ENCODE results near the gene TALDO1. TPM values are rescaled to one million over a fixed set of nuclear protein-coding genes. Genes with fewer than 3 reads are reported as not detected.

Gene TALDO1
- 109 and 117 TPM in 2 replicates for total RNA-seq (2014; rRNA removed; shearing (Covaris generic))

DNA sequence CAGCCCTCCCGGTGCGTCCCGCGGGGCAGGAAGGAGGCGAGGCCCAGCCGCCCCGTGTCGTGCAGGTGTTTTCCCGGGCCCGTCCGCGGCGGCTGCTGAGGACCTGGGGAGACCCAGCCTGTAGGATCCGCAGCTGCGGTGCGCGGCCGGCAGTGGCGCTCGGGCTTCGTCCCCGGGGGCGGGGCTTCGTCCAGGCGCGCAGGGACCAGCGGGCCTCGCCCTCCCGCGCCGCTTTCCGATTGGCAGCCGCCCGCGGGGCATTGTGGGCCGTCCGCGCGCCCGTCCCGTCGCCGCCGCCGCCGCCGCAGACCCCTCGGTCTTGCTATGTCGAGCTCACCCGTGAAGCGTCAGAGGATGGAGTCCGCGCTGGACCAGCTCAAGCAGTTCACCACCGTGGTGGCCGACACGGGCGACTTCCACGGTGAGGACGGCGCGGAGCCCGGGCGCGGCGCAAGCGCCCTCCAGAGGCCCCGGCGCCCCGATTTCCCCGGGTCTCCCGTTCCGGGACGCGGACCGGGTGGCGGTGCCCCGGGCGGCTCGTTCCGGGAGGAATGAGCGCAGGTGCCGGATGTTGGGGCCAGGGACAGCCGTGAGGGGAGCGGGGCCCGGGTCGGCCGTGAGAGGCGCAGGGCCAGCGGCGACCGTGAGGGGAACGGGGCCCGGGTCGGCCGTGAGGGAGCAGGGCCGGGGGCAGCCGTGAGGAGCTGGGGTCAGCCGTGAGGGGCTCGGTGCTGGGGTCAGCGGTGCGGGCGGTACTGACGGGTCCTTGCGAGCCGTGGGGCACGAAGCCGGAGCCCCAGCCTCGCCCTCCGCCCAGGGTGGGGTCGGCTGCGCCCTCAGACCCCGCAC lies at the start of gene TALDO1:
TALDO1 (plus strand) TSS at position 307 of the 849 bp plus-strand sequence; CDS start at position 325, 18 bp downstream.

GRCh38 chr11:705646-706438 lies 41.4 kb upstream of the TALDO1 start, which contains the start of gene EPS8L2:
Gene EPS8L2, plus strand, starts transcription at chr11:706231. Its CDS starts 3,177 bp downstream, at chr11:709408.

GRCh38 chr11:777288-778255 lies 30.3 kb downstream of the TALDO1 start, which contains the start of gene GATD1:
Gene GATD1, minus strand, starts transcription at chr11:777487. Its CDS starts 25 bp downstream, at chr11:777462.

GRCh38 chr11:789943-790342 lies 42.7 kb downstream of the TALDO1 start, which contains the start of gene CEND1:
Gene CEND1, minus strand, starts transcription at chr11:790090. Its CDS starts 1,514 bp downstream, at chr11:788576.

DNA sequence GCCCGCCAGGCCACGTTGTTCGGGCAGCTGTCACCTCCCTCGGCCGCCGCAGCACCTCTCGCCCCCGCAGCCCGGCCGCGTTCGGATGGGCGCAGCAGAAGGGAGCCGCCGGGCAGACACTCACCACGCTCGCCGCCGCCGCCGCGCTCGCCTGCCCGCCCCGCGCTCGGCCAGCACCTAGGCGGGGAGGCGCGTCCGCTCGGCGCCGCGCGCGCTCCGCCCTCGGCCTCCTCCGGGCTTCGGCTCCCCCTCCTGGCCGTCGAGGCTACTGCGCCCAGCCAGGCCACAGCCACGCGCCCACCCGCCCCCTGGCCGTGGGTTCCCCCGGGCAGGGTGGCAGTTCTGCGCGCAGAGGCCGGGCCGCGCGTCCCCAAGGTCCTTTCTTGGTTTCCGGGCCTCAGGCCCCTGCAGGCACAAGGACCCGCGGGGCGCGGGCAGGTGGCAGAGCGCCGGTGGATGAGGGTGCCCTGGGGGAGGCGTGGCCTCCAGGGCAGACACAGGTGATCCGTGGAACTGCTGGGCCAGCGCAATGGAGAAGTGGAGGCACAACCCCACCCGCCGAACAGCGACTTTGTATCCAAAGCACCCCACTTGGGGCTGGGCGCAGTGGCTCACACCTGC lies 50.9 kb downstream of the TALDO1 start, which contains the start of gene SLC25A22:
SLC25A22 (minus strand) TSS at position 189 of the 621 bp plus-strand sequence. CDS start 3,275 bp downstream, outside the sequence.

DNA sequence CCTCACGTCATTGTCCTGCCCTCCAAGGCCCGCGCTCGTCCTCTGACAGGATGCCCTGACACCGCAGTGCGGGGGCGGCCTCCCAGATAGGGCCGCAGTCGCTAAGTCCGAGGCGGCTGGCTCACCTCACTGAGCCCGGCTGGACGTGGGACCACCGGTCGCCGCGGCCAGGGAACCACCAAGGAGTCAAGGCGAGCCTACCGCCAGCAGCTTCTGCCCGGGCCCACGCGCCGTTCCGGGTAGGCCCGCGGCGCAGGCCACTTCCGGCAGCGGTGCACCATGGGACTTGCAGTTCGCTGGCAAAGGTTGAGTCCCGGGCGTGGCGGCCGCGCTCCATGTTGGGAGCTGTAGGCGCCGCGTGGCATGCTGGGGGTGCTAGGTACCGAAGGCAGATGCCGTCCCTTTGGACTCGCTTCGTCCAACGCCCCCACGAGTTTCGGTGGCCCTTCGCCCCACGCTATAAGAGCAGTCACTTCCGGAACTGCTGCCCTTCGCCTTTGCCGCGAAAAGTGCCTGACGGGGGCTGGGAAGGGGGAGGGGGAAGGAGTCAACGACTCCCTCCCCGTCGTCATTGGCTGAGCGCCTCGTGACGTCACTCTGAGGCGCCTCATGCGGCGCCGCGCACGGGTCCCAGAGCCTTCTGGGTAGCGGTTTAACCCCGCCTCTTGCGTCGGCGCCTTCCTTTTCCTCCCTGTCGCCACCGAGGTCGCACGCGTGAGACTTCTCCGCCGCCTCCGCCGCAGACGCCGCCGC lies 62.2 kb downstream of the TALDO1 start, which contains the start of gene RPLP2:
RPLP2 (plus strand) TSS at position 681 of the 753 bp plus-strand sequence. CDS start 268 bp downstream, outside the sequence.

Small RNA genes lying within 50 kb of the gene (small RNA-seq; reads per million reads assigned to genes)
- not detected for gene SNORA52

Other genes with a start within 250 kb of the TALDO1 start
- 165 and 173 TPM in 2 replicates for gene RNH1, start 240.2 kb upstream of the TALDO1 start, total RNA-seq (2014; rRNA removed; shearing (Covaris generic))
- gene HRAS, start 211.9 kb upstream of the TALDO1 start, total RNA-seq (2014; rRNA removed; shearing (Covaris generic)), result 84.1 and 89.3 TPM in 2 replicates
- gene LRRC56, start 209.9 kb upstream of the TALDO1 start, total RNA-seq (2014; rRNA removed; shearing (Covaris generic)), result 2.8 TPM in 2 replicates
- gene LMNTD2, start 186.7 kb upstream of the TALDO1 start, total RNA-seq (2014; rRNA removed; shearing (Covaris generic)), result 2.3 and 3.5 TPM in 2 replicates
- 19.1 and 21.2 TPM in 2 replicates for gene RASSF7, start 186.5 kb upstream of the TALDO1 start, total RNA-seq (2014; rRNA removed; shearing (Covaris generic))
- gene PHRF1, start 171.0 kb upstream of the TALDO1 start, total RNA-seq (2014; rRNA removed; shearing (Covaris generic)), result 29.5 and 31.6 TPM in 2 replicates
- gene IRF7, start 131.5 kb upstream of the TALDO1 start, total RNA-seq (2014; rRNA removed; shearing (Covaris generic)), result 8.1 and 10.7 TPM in 2 replicates
- gene CDHR5, start 122.5 kb upstream of the TALDO1 start, total RNA-seq (2014; rRNA removed; shearing (Covaris generic)), result not detected in 2 replicates
- gene SCT, start 120.3 kb upstream of the TALDO1 start, total RNA-seq (2014; rRNA removed; shearing (Covaris generic)), result not detected in 2 replicates
- gene DRD4, start 110.2 kb upstream of the TALDO1 start, total RNA-seq (2014; rRNA removed; shearing (Covaris generic)), result 0.19 TPM in 1 of 2 replicates, not detected in the other
- gene DEAF1, start 52.2 kb upstream of the TALDO1 start, total RNA-seq (2014; rRNA removed; shearing (Covaris generic)), result 43.5 and 45.1 TPM in 2 replicates
- 14.2 and 18.2 TPM in 2 replicates for gene TMEM80, start 51.6 kb upstream of the TALDO1 start, total RNA-seq (2014; rRNA removed; shearing (Covaris generic))
- gene EPS8L2, start 41.2 kb upstream of the TALDO1 start, total RNA-seq (2014; rRNA removed; shearing (Covaris generic)), result 30.5 and 31.8 TPM in 2 replicates
- 24.0 and 30.7 TPM in 2 replicates for gene GATD1, start 30.0 kb downstream of the TALDO1 start, total RNA-seq (2014; rRNA removed; shearing (Covaris generic))
- gene CEND1, start 42.6 kb downstream of the TALDO1 start, total RNA-seq (2014; rRNA removed; shearing (Covaris generic)), result 2.1 and 3.8 TPM in 2 replicates
- 39.2 and 39.5 TPM in 2 replicates for gene SLC25A22, start 50.8 kb downstream of the TALDO1 start, total RNA-seq (2014; rRNA removed; shearing (Covaris generic))
- 10.0 and 11.3 TPM in 2 replicates for gene PIDD1, start 57.8 kb downstream of the TALDO1 start, total RNA-seq (2014; rRNA removed; shearing (Covaris generic))
- 1,005 and 1,072 TPM in 2 replicates for gene RPLP2, start 62.5 kb downstream of the TALDO1 start, total RNA-seq (2014; rRNA removed; shearing (Covaris generic))
- 42.8 and 50.9 TPM in 2 replicates for gene PNPLA2, start 71.5 kb downstream of the TALDO1 start, total RNA-seq (2014; rRNA removed; shearing (Covaris generic))
- gene CRACR2B, start 80.5 kb downstream of the TALDO1 start, total RNA-seq (2014; rRNA removed; shearing (Covaris generic)), result 0.04 and 0.11 TPM in 2 replicates
- gene CD151, start 85.5 kb downstream of the TALDO1 start, total RNA-seq (2014; rRNA removed; shearing (Covaris generic)), result 225 and 229 TPM in 2 replicates
- gene POLR2L, start 95.1 kb downstream of the TALDO1 start, total RNA-seq (2014; rRNA removed; shearing (Covaris generic)), result 380 and 388 TPM in 2 replicates
- 130 and 143 TPM in 2 replicates for gene TSPAN4, start 95.4 kb downstream of the TALDO1 start, total RNA-seq (2014; rRNA removed; shearing (Covaris generic))
- gene CHID1, start 163.3 kb downstream of the TALDO1 start, total RNA-seq (2014; rRNA removed; shearing (Covaris generic)), result 29.1 and 33.9 TPM in 2 replicates
- 15.7 and 17.7 TPM in 2 replicates for gene AP2A2, start 178.4 kb downstream of the TALDO1 start, total RNA-seq (2014; rRNA removed; shearing (Covaris generic))

All from A375 (cell line).